Uterus (tissue), 2 donors: ENCODE data around the gene LGALS7B.
"Not testable (repeated sequence)": the region's sequence is repeated elsewhere in the genome, so short reads cannot be mapped to it uniquely, and the experiment has no call there.

Experiments used
- POLR2A ChIP-seq, 2 donors: fragments of 450-650 bp; IDR thresholded peaks; one replicate each; pipeline ENCODE4 v1.6.1; 2016; ENCODE audit warnings: antibody characterized with exemption in 2 of 2, mild to moderate bottlenecking in 1 of 2, moderate library complexity in 1 of 2
- TF ChIP-seq, protein P1 (sequence below), 4 experiments: fragments of 200-600 bp in 2 of 4; fragments of 450-650 bp in 2 of 4; sonication (generic) in 2 of 4; IDR thresholded peaks; one replicate each; pipeline ENCODE4 v1.5.1; 2016 to 2019; ENCODE audit warnings: antibody characterized with exemption in 4 of 4, mild to moderate bottlenecking in 2 of 4, moderate library complexity in 1 of 4

DNA sequence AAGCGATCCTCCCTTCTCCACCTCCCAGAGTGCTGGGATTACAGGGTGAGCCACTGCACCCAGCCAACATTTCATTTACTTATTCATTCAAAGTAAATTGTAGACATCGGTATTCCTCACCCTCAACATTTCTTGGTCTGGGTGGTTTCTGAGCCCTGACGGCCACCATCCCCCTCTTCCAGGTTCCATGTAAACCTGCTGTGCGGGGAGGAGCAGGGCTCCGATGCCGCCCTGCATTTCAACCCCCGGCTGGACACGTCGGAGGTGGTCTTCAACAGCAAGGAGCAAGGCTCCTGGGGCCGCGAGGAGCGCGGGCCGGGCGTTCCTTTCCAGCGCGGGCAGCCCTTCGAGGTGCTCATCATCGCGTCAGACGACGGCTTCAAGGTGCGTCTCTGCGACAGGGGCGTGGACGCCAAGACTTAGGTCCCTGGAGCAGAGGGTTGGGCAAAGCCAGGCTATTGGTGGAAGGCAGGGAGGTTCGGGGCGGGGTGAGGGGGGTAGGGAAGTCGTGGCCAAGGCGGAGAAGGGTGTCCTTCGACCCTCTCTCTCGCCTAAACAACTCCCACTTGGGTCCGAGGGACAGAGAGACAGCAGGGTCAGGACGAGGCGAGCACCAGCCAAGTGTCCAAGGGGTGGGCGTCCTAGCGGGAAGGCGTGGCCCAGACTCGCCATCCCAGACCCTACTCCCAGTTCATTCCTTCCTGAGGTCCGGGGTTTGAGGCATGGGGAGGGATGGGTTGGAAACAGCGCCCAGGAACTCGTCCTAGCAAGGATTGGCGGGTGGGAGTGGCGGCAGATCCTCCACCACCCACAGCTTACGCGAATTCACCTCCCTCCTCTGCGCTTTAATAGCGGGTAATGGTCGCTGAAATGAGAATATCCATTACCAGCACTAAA is 1.8 kb downstream of the LGALS7B start:
- TF ChIP-seq, protein P1, sequence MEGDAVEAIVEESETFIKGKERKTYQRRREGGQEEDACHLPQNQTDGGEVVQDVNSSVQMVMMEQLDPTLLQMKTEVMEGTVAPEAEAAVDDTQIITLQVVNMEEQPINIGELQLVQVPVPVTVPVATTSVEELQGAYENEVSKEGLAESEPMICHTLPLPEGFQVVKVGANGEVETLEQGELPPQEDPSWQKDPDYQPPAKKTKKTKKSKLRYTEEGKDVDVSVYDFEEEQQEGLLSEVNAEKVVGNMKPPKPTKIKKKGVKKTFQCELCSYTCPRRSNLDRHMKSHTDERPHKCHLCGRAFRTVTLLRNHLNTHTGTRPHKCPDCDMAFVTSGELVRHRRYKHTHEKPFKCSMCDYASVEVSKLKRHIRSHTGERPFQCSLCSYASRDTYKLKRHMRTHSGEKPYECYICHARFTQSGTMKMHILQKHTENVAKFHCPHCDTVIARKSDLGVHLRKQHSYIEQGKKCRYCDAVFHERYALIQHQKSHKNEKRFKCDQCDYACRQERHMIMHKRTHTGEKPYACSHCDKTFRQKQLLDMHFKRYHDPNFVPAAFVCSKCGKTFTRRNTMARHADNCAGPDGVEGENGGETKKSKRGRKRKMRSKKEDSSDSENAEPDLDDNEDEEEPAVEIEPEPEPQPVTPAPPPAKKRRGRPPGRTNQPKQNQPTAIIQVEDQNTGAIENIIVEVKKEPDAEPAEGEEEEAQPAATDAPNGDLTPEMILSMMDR (IDR thresholded peaks at IDR 0.05): not testable (repeated sequence)
- TF ChIP-seq POLR2A (IDR thresholded peaks at IDR 0.05): not testable (repeated sequence)
